Pancreas (tissue), 10 donors: ENCODE results near the gene RXFP4. TPM values are rescaled to one million over a fixed set of nuclear protein-coding genes. Genes with fewer than 3 reads are reported as not detected.

Experiments
- ATAC-seq, 4 donors: fragments of 200-7000 bp; cut with Tn5 transposase; one replicate each; pipeline versions ENCODE4 v1.8.0 to v1.9.1; 2020; ENCODE audit warnings: mild to moderate bottlenecking in 4 of 4, moderate library complexity in 4 of 4
- DNase-seq, 6 donors: peaks; one replicate each; pipeline ENCODE4 v3.0.0-alpha.2; 2020
- FAIRE-seq: peaks from 2 replicates; lab custom pipeline; 2012; peaks lifted over from hg19 to GRCh38; lab: Jason Lieb, UNC
- H3K27ac ChIP-seq, 4 donors: fragments of 200-600 bp; sonication (generic); 1 replicate in 3 of 4; 2 replicates in 1 of 4; pipeline versions ENCODE4 v1.5.0 to v1.8.0; 2020
- H3K27me3 ChIP-seq, 4 donors: fragments of 200-600 bp; one replicate each; pipeline ENCODE4 v1.8.0; 2021
- H3K36me3 ChIP-seq, 3 donors: fragments of 200-600 bp; sonication (generic) in 1 of 3; one replicate each; pipeline versions ENCODE4 v1.5.0 to v1.8.0; 2020 to 2021
- H3K4me1 ChIP-seq, 3 donors: fragments of 200-600 bp; one replicate each; pipeline ENCODE4 v1.8.0; 2021
- H3K4me3 ChIP-seq, 4 donors: fragments of 200-600 bp; sonication (generic) in 2 of 4; one replicate each; pipeline versions ENCODE4 v1.5.0 to v1.8.0; 2020 to 2021
- H3K9me3 ChIP-seq, 4 donors: fragments of 200-600 bp; one replicate each; pipeline ENCODE4 v1.8.0; 2021
- whole genome bisulfite sequencing, 2 donors: extraction: QIAGEN DNeasy Blood & Tissue Kit; methylation state at CpG; one replicate each; pipeline ENCODE4 v1.1.7; 2013; 5-methylcytosine and 5-hydroxymethylcytosine counted together
- intact Hi-C, 3 donors: fragments of 100-400 bp; cut with DNase I; formaldehyde crosslinking; loops; one replicate each; pipeline versions ENCODE4 v1.11.1 to v1.14.2; 2022
- polyA plus RNA-seq, 2 donors: library from polyadenylated mRNA; stranded (reverse); fragments of 200-250 nt; gene quantifications; one replicate each; pipeline ENCODE4 v1.2.3, GENCODE V29; 2013
- total RNA-seq, 6 donors: library from RNA; stranded (reverse); fragmentation: NEBNext Ultra II Directional in 4 of 6; extraction: Animal tissue kit (Norgen Biotek cat#: 25700) in 4 of 6; gene quantifications; one replicate each; pipeline versions ENCODE4 v1.2.1 to v1.2.4, GENCODE V29; 2021 to 2023
- TF ChIP-seq, protein P1 (sequence below), 4 donors: fragments of 200-600 bp; sonication (generic) in 3 of 4; IDR thresholded peaks; one replicate each; pipeline versions ENCODE4 v1.5.0 to v1.8.0; 2021; ENCODE audit warnings: antibody characterized with exemption in 4 of 4
- donor health status: healthy with polysubstance abuse.
- donor health status: DM: no; HTN: no; CAD: no; lungs with moderate emphysema.
- donor health status: DM: no; HTN: no; CAD: no.
- donor health status: control.
- donor health status: control.
- donor health status: Bipolar disorder and iron deficiency.
- donor health status: DM: yes; HTN: yes; CAD: no.
- donor health status: DM: no; HTN: no; CAD: no.
- donor health status: DM: no; HTN: no; CAD: no.
- donor health status: DM: yes; HTN: yes; CAD: no.

The RXFP4 gene
- total and polyA plus RNA-seq, 8 donors: 0.12 to 0.19 TPM; not detected in 6

DNA sequence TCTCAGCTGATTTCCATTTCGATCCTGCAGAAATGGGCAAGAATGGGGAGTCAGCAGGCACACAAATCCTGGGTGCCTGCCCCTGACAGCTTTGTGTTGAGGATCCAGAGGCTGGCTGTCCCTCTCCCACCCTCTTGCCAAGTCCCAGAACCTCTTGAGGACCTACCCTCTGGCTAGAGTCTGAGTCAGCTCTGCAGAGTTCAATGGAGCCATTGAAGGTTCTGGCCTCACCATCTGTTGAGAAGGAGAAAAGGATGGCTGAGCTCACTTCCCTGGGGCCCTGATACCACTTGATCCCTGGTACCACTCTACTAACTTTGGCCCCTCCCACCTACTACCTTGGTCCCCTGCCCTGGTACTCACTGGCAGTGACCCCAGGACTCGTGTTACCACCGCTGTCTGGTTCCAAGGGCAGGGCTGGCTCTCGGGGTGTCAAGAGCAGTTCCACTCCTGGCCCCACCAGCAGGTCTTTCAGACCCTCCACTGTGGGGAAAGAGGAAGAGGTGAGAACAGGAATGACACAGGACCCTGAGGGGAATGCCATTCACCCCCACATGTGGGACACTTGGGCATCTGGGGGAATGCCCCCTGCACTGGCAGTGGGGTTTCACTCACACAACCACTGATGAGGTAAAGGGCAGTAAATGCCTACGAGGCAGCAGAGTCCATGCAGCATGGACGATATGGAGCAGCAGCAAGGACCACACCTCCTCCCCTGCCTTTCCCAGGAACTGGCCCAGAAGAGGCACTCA is 10.5 kb downstream of the RXFP4 start:
- Histone ChIP-seq H3K4me3 (no peak overlapping the region), H3K4me1 (no peaks in the 10 kb centered on the region), H3K27ac (no peak overlapping the region), H3K27me3 (no peaks in the 10 kb centered on the region), H3K36me3 (peaks cover 3 to 68% (median 32%) of the 10 kb centered on the region in 3 donors), H3K9me3 (no peaks in the 10 kb centered on the region)
- ATAC-seq (no peak), DNase-seq (no peak), FAIRE-seq (no peak)
- WGBS, 2 donors: 85 to 90% methylated on average over 6 of the region's 6 CpGs
- intact Hi-C loops: no loop called here
- TF ChIP-seq, protein P1, sequence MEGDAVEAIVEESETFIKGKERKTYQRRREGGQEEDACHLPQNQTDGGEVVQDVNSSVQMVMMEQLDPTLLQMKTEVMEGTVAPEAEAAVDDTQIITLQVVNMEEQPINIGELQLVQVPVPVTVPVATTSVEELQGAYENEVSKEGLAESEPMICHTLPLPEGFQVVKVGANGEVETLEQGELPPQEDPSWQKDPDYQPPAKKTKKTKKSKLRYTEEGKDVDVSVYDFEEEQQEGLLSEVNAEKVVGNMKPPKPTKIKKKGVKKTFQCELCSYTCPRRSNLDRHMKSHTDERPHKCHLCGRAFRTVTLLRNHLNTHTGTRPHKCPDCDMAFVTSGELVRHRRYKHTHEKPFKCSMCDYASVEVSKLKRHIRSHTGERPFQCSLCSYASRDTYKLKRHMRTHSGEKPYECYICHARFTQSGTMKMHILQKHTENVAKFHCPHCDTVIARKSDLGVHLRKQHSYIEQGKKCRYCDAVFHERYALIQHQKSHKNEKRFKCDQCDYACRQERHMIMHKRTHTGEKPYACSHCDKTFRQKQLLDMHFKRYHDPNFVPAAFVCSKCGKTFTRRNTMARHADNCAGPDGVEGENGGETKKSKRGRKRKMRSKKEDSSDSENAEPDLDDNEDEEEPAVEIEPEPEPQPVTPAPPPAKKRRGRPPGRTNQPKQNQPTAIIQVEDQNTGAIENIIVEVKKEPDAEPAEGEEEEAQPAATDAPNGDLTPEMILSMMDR (IDR thresholded peaks at IDR 0.05): no peak

DNA sequence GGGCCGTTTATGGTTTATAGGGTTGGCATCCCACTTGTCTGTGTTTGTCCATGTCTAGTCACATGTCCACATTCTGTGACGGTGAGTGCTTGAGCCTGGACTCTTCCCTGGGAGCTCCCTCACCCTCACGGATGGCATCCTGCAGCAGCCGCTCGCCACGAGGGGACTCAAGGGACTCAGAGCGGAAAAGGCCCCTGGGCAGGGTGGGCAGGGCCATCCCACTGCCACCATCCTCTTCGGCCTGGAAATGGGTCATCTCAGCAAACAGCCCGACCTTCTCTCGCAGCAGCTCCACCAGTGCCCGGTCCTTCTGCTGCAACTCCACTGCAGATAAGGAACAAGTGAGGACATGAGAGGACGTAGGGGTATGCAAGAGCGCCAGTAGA is 11.1 kb downstream of the RXFP4 start:
- TF ChIP-seq, protein P1 (IDR thresholded peaks at IDR 0.05): no peak
- Histone ChIP-seq H3K9me3 (no peaks in the 10 kb centered on the region), H3K36me3 (peaks cover 3 to 68% (median 32%) of the 10 kb centered on the region in 3 donors), H3K4me3 (no peak overlapping the region), H3K27ac (no peak overlapping the region), H3K27me3 (no peaks in the 10 kb centered on the region), H3K4me1 (no peaks in the 10 kb centered on the region)
- FAIRE-seq: no peak
- intact Hi-C loops: no loop called here
- WGBS, 2 donors: 89 to 95% methylated on average over 13 of the region's 13 CpGs
- no peak for DNase-seq
- no peak for ATAC-seq

DNA sequence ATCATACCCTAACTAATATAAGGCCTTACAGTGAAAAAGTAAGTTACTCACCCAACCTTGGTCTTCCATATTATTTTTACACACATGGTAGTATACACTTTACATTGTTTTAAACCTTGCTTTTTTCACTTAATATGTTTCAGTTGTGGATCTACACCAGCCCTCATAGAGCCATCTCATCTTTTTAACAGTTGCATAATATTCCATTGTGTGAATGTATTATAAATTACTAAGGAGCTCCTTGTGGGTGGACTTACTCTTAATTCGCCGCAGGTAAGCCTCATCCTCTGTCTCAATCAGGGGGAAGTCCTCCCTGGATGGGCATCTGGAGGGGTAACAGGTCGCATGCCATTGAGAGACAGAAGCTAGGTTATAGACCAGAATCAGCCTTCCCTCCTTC is 13.2 kb downstream of the RXFP4 start:
- Histone ChIP-seq H3K36me3 (peaks cover 3 to 55% (median 26%) of the 10 kb centered on the region in 3 donors), H3K27ac (no peak overlapping the region), H3K4me3 (no peak overlapping the region), H3K4me1 (no peaks in the 10 kb centered on the region), H3K27me3 (no peaks in the 10 kb centered on the region), H3K9me3 (no peaks in the 10 kb centered on the region)
- 98% methylated on average over 3 of the region's 3 CpGs for WGBS, 2 donors
- ATAC-seq (no peak), DNase-seq (no peak), FAIRE-seq (no peak)
- intact Hi-C loops: no loop called here
- TF ChIP-seq, protein P1 (IDR thresholded peaks at IDR 0.05): no peak

DNA sequence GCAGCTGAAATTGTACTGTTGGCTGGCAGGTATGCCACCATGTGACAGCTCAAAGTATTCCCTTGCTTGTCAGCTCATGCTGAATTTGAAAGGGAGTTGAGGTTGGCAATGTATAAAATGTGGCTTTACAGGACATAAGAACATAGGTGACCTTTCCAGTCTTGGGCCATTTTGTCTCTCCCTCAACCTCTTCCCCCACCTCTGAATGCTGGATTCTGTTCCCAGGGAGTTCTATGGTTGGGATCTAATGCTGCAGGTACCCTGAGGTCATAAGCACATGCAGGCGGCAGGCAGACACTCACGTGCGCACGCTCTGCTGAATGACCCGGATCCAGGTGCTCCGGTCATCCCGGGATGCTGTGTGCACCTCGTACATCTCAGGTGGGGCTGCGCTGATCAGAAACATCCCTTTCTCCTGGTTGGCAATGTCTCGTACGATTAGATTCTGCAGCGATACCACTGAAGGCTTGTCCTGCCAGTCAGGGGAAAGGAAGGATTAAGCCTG is 16.0 kb downstream of the RXFP4 start:
- Histone ChIP-seq H3K27me3 (no peaks in the 10 kb centered on the region), H3K27ac (no peak overlapping the region), H3K4me3 (no peak overlapping the region), H3K9me3 (no peaks in the 10 kb centered on the region), H3K4me1 (no peaks in the 10 kb centered on the region), H3K36me3 (peaks cover 2 to 47% (median 9%) of the 10 kb centered on the region in 3 donors)
- no peak for ATAC-seq
- WGBS, 2 donors: 90 to 95% methylated on average over 12 of the region's 12 CpGs
- TF ChIP-seq, protein P1 (IDR thresholded peaks at IDR 0.05): no peak
- intact Hi-C loops: no loop called here
- FAIRE-seq: no peak
- no peak for DNase-seq
